GM23248 (cell line): ENCODE measurements around the gene EML6. TPM values are rescaled to one million over a fixed set of nuclear protein-coding genes. Genes with fewer than 3 reads are reported as not detected.

Experiments used
- DNase-seq: peaks from one replicate; pipeline ENCODE4 v3.0.0-alpha.2; 2015
- H2AFZ ChIP-seq: fragments of 200-600 bp; sonication (generic); 2 replicates; pipeline ENCODE4 v1.6.1; 2016; ENCODE audit warnings: antibody characterized with exemption
- H3F3A ChIP-seq: fragments of 200-600 bp; sonication (generic); 2 replicates; pipeline ENCODE4 v1.6.1; 2016; ENCODE audit warnings: mild to moderate bottlenecking, antibody characterized with exemption, mixed run types; ENCODE audit not compliant: insufficient read depth
- H3K27ac ChIP-seq: fragments of 200-600 bp; sonication (generic); 2 replicates; pipeline ENCODE4 v1.5.1; 2016; ENCODE audit warnings: mild to moderate bottlenecking
- H3K27me3 ChIP-seq: fragments of 200-600 bp; sonication (generic); replicated peaks from 2 replicates; pipeline ENCODE4 v1.6.1; 2016; ENCODE audit warnings: mild to moderate bottlenecking; ENCODE audit not compliant: insufficient read depth
- H3K36me3 ChIP-seq: fragments of 200-600 bp; sonication (generic); 2 replicates; pipeline ENCODE4 v1.6.1; 2016; ENCODE audit warnings: low read depth, mild to moderate bottlenecking
- H3K4me1 ChIP-seq: fragments of 200-600 bp; sonication (generic); 2 replicates; pipeline ENCODE4 v1.6.1; 2016; ENCODE audit warnings: mild to moderate bottlenecking; ENCODE audit not compliant: insufficient read depth
- H3K4me2 ChIP-seq: fragments of 200-600 bp; sonication (generic); one replicate; pipeline ENCODE4 v1.6.1; 2016; ENCODE audit warnings: mild to moderate bottlenecking; ENCODE audit not compliant: unreplicated experiment
- H3K4me3 ChIP-seq: fragments of 200-600 bp; sonication (generic); 2 replicates; pipeline ENCODE4 v1.5.1; 2016; ENCODE audit warnings: mild to moderate bottlenecking
- H3K79me2 ChIP-seq: fragments of 200-600 bp; sonication (generic); 2 replicates; pipeline ENCODE4 v1.6.1; 2016; ENCODE audit warnings: mild to moderate bottlenecking; ENCODE audit not compliant: insufficient read depth
- H3K9ac ChIP-seq: fragments of 200-600 bp; sonication (generic); 2 replicates; pipeline ENCODE4 v1.6.1; 2016; ENCODE audit warnings: mild to moderate bottlenecking
- H3K9me2 ChIP-seq: fragments of 200-600 bp; sonication (generic); 2 replicates; pipeline ENCODE4 v1.6.1; 2016; ENCODE audit warnings: mixed run types, mild to moderate bottlenecking, moderate library complexity; ENCODE audit not compliant: insufficient read depth
- H3K9me3 ChIP-seq: fragments of 200-600 bp; sonication (generic); one replicate; pipeline ENCODE4 v1.6.1; 2017; ENCODE audit warnings: low read depth
- H4K20me1 ChIP-seq: fragments of 200-600 bp; sonication (generic); 2 replicates; pipeline ENCODE4 v1.6.0; 2016; ENCODE audit not compliant: insufficient read depth
- EZH2 ChIP-seq: fragments of 200-600 bp; sonication (generic); IDR thresholded peaks from 2 replicates; pipeline ENCODE4 v1.6.1; 2018; ENCODE audit warnings: antibody characterized with exemption, mild to moderate bottlenecking; ENCODE audit not compliant: insufficient read depth, poor library complexity, severe bottlenecking
- EZH2phosphoT487 ChIP-seq: fragments of 200-600 bp; sonication (generic); IDR thresholded peaks from 2 replicates; pipeline ENCODE4 v1.6.1; 2018; ENCODE audit warnings: antibody characterized with exemption, moderate library complexity, mild to moderate bottlenecking, low read depth; ENCODE audit not compliant: insufficient read depth
- WGBS, 2 experiments: methylation state at CpG; one replicate each; pipeline ENCODE4 v1.1.6; 2015 to 2017; ENCODE audit warnings: low lambda C conversion rate in 2 of 2, low coverage in 1 of 2; ENCODE audit errors: missing lambda C conversion rate in 2 of 2; 5-methylcytosine and 5-hydroxymethylcytosine counted together
- in situ Hi-C: fragments of 300-500 bp; cut with MboI; formaldehyde crosslinking; loops from 2 replicates; pipeline ENCODE4 v1.15.0; 2020
- polyA plus RNA-seq: library from polyadenylated mRNA; unstranded; fragments of >200 nt; fragmentation: Nextera tagmentation; extraction: Ambion mirVana; gene quantifications from 2 replicates; pipeline ENCODE4 v1.2.1, GENCODE V29; 2016
- total RNA-seq: library from RNA; depleted of rRNA; stranded (reverse); fragments of >200 nt; shearing (Covaris generic); gene quantifications from 2 replicates; pipeline ENCODE4 v1.2.3, GENCODE V29; 2014

EML6 gene
- total and polyA plus RNA-seq, 2 experiments from 2014 or later: 0.54 to 0.76 TPM

DNA sequence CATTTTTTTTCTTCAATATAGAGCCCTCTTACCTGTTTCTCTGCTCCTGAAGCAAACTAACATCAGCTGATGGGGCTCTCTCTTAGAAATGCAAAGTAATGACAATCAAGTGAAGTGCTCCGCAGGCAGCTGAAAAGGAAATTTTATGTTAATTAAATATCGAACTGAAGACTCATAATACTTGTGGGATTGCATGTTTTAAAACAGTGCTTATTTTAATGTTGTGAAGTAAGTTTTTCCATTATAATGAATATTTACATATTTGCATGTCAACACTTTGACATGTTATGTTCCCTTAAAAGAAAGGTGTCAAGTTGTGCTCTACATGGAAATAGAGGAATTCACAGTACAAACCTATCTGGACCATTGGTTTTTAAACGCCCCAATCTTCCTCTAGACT lies 97.1 kb downstream of the EML6 start:
- no peak for TF ChIP-seq EZH2phosphoT487
- no peak for TF ChIP-seq EZH2
- H3K36me3 ChIP-seq: no peaks in the 10 kb centered on the region
- in situ Hi-C loops: no loop called here

DNA sequence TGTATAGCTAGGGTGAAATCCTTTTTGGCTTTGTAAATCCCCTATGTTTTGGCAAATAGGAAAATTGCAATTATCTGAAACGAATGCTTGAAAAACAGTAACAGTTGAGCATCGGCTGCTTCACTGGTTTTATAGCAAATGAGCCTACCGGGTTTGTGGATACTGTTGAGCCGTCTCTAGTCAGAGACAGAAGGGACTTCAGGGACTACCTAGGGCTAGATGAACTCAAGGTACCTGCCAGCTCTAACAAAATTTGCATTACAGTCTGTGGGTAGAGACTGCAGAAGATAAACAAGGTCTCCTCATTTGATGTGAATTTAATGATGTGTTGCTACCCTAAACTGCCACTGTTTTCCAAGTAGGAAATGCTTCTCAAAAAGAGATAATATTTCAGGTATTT lies 101.1 kb downstream of the EML6 start:
- H3K36me3 ChIP-seq: no peaks in the 10 kb centered on the region
- H3K27ac ChIP-seq: no peak overlapping the region
- no peak overlapping the region for H2AFZ ChIP-seq
- no peaks in the 10 kb centered on the region for H3K27me3 ChIP-seq
- H3K9me2 ChIP-seq: no peaks in the 10 kb centered on the region
- no peak overlapping the region for H3K4me2 ChIP-seq
- H3K4me3 ChIP-seq: no peak overlapping the region
- DNase-seq: no peak
- in situ Hi-C loops: no loop called here
- no peak overlapping the region for H3K9ac ChIP-seq
- H3F3A ChIP-seq: no peaks in the 10 kb centered on the region
- H3K9me3 ChIP-seq: no peaks in the 10 kb centered on the region
- no peak for TF ChIP-seq EZH2
- H3K79me2 ChIP-seq: no peaks in the 10 kb centered on the region
- H3K4me1 ChIP-seq: no peaks in the 10 kb centered on the region
- WGBS, 2 experiments: 73% methylated on average over 4 of the region's 4 CpGs
- H4K20me1 ChIP-seq: no peaks in the 10 kb centered on the region

More for the DNA sequence above, 97.1 kb downstream of the EML6 start:
- H4K20me1 ChIP-seq: no peaks in the 10 kb centered on the region
- H3K9ac ChIP-seq: no peak overlapping the region
- no peak overlapping the region for H3K4me2 ChIP-seq
- H3K4me3 ChIP-seq: no peak overlapping the region
- H3K9me3 ChIP-seq: no peaks in the 10 kb centered on the region
- H3K27me3 ChIP-seq: no peaks in the 10 kb centered on the region
- no peaks in the 10 kb centered on the region for H3F3A ChIP-seq
- DNase-seq: no peak
- H3K4me1 ChIP-seq: no peaks in the 10 kb centered on the region
- H2AFZ ChIP-seq: no peak overlapping the region
- WGBS, 2 experiments: 65 to 73% methylated on average over 3 of the region's 3 CpGs
- no peak overlapping the region for H3K27ac ChIP-seq
- H3K79me2 ChIP-seq: no peaks in the 10 kb centered on the region
- no peaks in the 10 kb centered on the region for H3K9me2 ChIP-seq

DNA sequence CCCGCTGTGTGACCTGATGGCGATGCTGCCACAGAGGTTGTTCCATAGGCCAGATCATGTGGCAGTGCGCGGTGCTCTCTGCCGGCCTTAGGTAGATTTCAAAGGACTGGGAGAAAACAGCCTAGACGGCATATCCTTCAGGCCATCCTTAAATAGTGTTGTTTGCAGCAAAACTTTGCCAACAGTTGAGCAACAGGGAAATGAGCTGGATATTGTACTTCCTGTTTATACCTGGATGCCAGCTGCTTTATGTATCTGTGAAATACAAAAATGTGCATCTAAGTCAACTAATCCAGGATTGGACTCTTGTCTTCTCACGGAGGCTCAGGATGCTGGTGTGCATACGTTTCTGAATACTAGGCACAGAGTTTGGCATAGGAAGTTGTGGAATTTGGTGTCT lies 107.1 kb downstream of the EML6 start:
- no peaks in the 10 kb centered on the region for H3F3A ChIP-seq
- H3K4me3 ChIP-seq: no peak overlapping the region
- H4K20me1 ChIP-seq: no peaks in the 10 kb centered on the region
- 89 to 92% methylated on average over 8 of the region's 8 CpGs for WGBS, 2 experiments
- no peak overlapping the region for H3K4me2 ChIP-seq
- H3K9me2 ChIP-seq: no peaks in the 10 kb centered on the region
- H3K9me3 ChIP-seq: no peaks in the 10 kb centered on the region
- no peak overlapping the region for H3K9ac ChIP-seq
- no peaks in the 10 kb centered on the region for H3K79me2 ChIP-seq
- H3K27me3 ChIP-seq: no peaks in the 10 kb centered on the region
- H3K4me1 ChIP-seq: no peaks in the 10 kb centered on the region
- H2AFZ ChIP-seq: no peak overlapping the region
- H3K27ac ChIP-seq: no peak overlapping the region
- H3K36me3 ChIP-seq: no peaks in the 10 kb centered on the region
- TF ChIP-seq EZH2 (no peak), EZH2phosphoT487 (no peak)
- DNase-seq: no peak
- in situ Hi-C loops: no loop called here

DNA sequence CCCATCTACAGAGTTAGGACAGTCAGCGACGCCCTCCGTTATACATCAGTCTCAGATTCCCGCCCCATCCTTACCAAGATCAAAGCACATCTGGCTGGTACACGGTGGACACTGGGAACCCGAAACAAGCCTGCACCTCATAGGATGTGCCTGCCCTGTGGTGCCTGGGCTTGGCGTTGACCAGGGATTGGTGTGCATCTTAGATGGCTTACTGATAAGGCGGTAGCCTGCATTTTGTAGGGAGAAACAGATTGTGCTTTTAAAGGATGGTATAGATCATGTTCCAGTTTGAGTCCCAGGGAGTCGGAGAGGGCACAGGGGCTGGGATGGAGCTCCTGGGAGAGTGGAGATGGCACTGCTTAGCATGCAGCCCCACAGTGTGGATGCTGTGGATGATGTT lies 108.0 kb downstream of the EML6 start:
- no peak for DNase-seq
- no peak overlapping the region for H3K27ac ChIP-seq
- H3K4me1 ChIP-seq: no peaks in the 10 kb centered on the region
- no peaks in the 10 kb centered on the region for H3K27me3 ChIP-seq
- no peaks in the 10 kb centered on the region for H3F3A ChIP-seq
- no peaks in the 10 kb centered on the region for H3K9me3 ChIP-seq
- no peak overlapping the region for H3K9ac ChIP-seq
- no peak for TF ChIP-seq EZH2phosphoT487
- TF ChIP-seq EZH2: no peak
- WGBS, 2 experiments: 83 to 86% methylated on average over 9 of the region's 9 CpGs
- no peak overlapping the region for H3K4me3 ChIP-seq
- no peaks in the 10 kb centered on the region for H3K36me3 ChIP-seq
- no peaks in the 10 kb centered on the region for H3K9me2 ChIP-seq
- H3K79me2 ChIP-seq: no peaks in the 10 kb centered on the region
- in situ Hi-C loops: no loop called here
- no peak overlapping the region for H2AFZ ChIP-seq
- no peak overlapping the region for H3K4me2 ChIP-seq
- no peaks in the 10 kb centered on the region for H4K20me1 ChIP-seq

DNA sequence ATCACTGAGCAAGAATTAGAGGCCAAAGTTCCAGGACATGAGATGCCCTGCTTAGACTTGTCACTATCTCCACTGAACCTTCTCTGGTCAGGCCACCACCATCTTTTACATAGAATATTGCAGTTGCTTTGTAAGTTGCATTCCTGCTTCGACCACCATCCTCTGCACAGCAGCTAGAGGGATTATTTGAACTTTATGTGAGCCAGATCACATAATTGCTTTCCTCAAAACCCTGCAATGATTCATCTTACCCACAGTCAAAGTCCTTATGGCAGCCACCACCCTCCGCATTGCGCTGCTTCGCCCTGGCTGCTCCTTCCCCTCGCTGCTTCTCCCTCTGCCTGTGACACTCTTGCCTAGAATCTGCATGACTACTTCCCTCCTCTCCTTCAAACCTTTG lies 111.3 kb downstream of the EML6 start:
- Histone ChIP-seq H3K9me2 (no peaks in the 10 kb centered on the region), H3F3A (0 out of 2 replicates have a peak, but pooled peaks cover 3% of the 10 kb centered on the region), H3K36me3 (no peaks in the 10 kb centered on the region), H4K20me1 (no peaks in the 10 kb centered on the region), H3K4me2 (no peak overlapping the region), H3K4me1 (no peaks in the 10 kb centered on the region), H3K27me3 (no peaks in the 10 kb centered on the region), H3K9ac (no peak overlapping the region), H3K4me3 (no peak overlapping the region), H3K9me3 (no peaks in the 10 kb centered on the region), H3K27ac (no peak overlapping the region), H2AFZ (no peak overlapping the region), H3K79me2 (no peaks in the 10 kb centered on the region)
- 89 to 90% methylated on average over 5 of the region's 5 CpGs for WGBS, 2 experiments
- no peak for DNase-seq
- in situ Hi-C loops: no loop called here
- TF ChIP-seq EZH2phosphoT487 (no peak), EZH2 (no peak)
